GM21786 (cell line): ENCODE measurements around the gene PSMC4.

Experiments used
- ATAC-seq: cut with Tn5 transposase; IDR thresholded peaks from one replicate; pipeline ENCODE4 v1.9.1; 2021; ENCODE audit not compliant: unreplicated experiment

The PSMC4 gene

DNA sequence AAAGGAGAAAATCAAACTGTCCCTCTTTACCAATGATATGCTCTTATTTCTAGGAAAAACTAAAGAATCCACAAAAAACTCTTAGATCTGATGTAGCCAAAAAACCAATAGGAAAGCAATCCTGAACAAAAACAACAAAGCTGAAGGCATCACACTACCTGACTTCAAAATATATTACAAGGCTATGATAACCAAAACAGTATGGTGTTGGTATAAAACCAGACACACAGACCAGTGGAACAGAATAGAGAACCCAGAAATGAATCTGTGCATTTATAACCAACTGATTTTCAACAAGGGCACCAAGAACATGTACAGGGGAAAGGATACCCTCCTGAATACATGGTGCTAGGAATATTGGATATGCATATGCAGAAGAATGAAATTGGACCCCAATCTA is 16.2 kb downstream of the PSMC4 start:
- ATAC-seq, result no peak

DNA sequence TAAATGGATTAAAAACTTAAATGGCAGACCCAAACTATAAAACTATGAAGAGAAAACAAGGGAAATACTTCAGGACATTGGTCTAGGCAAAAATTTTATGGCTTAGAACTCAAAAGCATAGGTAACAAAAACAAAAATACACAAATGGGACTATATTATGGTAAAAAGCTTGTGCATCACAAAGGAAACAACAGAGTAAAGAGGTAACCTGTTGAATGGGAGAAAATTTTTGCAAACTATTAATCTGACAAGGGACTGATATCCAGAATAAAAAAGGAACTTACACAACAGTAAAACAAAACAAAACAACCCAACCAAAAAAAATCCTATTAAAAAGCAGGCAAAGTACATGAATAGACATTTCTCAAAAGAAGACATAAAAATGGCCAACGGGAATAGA is 16.6 kb downstream of the PSMC4 start:
- no peak for ATAC-seq

DNA sequence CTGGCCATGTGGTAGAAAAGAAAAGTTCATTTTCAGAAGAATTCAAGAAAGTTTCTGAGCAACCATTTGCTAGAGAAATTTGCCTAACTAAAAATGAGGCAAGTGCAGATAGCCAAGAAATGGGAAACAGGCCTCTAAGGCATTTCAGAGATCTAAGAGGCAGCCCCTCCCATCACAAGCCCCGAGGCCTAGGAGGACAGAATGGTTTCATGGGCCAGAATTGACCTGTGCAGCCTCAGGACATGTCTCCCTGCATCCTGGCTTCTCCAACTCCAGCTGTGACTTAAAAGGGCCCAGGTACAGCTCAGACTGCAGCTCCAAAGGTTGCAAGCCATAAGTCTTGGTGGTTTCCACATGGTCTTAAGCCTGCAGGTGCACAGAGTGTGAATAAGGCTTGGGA is 22.6 kb downstream of the PSMC4 start:
- ATAC-seq, result no peak

DNA sequence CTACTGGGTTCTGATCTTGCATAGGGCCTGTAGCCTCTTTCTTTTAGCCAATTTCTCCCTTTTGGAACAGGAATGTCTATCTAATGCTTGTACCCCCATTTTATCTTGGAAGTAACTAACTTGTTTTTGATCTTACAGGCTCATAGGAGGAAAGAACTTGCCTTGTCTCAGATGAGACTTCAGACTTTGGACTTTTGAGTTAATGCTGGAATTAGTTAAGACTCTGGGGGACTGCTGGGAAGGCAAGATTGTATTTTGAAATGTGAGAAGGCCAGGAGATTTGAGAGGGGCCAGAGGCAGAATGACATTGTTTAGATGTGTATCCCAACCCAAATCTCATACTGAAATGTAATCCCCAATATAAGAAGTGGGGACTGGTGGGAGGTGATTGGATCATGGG is 23.4 kb downstream of the PSMC4 start:
- no peak for ATAC-seq

DNA sequence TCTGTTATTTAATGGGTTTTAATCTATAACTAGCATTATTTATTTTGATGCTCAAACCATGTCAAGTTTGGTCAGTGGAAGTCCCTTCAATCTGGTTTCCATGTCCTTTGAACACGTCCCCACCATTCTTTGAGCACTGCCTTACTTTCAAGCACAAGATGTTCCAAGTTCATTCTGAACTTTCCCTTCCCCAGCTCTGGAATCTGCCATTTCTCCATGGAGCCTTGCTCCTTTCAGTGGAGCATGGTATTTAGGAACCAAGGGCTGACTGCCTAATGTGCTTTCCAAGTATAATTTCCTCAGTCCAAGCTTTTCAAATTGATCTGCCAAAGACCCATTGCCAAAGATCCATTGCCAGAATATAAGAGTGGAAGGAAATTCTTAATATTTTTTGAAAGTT is 24.8 kb downstream of the PSMC4 start:
- ATAC-seq, result no peak

DNA sequence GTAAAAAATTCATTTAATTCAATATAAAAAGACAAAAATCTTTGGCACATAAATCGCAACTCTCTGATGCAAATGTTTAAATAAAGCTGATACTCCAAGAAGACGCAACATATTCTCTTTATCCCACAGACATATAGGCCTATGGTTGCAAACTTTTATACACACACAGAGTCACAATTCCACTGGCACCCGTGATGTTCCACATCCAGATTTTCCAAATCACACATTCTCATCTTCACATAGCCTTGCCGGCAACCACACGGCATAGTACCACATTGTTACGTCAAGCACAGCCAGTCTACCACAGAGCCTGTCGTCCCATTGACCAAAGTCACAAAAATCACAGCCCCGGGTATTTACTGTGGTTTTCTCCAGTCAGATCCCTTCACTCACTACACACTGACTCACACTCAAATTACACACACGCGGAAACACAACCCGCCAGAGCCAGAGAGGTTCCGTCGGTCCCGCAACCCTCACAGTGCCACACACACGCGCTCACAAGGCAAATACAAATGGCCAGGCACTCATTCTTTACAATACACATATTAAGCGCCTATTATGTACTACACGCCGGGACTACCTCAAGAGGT is 25.3 kb downstream of the PSMC4 start:
- no peak for ATAC-seq

DNA sequence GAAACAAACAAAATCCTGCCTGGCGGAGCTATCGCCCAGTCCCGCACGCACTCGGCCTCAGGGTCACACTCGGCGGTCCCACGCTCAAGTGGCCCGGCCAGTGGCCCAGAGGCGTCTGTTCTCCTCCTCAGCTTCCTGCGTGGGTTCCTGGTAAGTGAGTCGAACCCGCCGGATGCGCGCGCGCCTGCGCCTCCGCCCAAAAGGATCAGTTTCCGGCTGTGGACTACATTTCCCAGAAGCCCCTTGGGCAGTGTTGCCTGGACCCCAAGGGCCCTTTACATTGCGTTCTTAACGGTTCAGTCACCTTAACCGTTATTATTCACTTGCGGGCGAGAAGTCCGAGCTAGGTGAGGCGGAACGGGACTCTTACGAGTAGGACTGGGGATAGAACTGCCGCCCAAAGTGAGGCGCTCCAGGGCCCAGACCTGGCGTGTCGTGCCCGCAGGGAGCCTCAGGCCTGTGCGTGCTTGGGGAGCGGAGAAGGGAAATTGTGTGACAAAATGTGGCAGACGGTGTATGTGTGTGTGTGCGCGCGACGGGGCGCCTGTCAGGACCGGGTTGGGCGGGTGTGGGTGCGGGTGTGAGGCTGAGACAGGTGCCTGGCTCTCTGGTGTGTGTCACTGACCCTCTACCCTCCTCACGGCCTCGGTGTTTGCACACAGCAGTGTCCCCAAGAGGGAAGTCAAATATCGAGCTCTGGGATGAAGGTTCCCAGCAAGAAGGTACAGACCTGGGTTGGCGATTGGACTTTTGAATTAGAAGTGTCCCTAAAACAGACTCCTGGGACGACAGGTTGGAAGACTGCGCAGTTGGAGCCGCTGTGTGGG is 26.1 kb downstream of the PSMC4 start, which contains the start of gene ZNF546:
ZNF546 (plus strand) TSS at position 250 of the 827 bp plus-strand sequence. CDS start 1,267 bp downstream, outside the sequence.
- no peak for ATAC-seq

DNA sequence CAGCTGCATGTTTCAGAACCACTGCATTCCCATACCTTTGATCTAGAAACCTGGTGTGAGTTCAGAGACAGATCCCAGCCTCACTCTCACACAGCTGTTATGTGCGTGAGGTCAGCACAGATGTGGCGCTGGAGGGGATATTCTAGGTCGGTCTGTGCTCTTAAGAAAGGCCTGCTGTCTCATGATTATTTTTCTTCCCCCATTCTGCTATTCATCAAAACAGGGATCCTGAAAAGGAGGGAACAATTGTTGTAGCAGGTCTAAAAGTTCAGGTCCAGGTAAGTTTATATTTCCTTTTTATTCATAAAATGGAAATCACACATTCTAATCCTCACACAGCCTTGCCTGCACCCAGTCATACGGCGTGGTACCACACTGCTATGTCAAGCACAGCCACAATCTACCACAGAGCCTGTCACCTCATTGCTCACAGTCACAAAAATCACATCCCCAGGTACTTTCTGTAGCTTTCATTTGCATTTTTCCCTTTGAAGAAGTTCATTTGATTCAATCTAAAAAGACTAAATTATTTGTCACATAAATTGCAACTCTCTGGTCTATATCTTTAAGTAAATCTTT is 26.8 kb downstream of the PSMC4 start:
- ATAC-seq, result no peak

DNA sequence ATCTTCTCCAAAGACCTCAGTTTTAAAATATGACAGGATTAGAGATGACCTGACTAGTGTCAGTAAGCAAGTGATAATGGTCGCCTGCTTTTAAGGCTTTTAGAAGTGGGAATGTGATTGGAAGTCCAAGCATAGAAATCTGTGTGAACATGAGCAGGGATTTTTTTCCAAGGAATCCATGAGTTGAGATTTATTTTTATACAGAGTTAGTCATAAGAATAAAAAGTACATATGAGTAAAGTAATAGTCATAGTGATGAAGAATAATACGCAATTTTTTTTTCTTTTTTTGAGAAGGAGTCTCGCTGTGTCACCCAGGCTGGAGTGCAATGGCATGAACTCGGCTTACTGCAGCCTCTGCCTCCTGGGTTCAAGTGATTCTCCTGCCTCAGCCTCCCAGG is 27.5 kb downstream of the PSMC4 start:
- ATAC-seq, result no peak

DNA sequence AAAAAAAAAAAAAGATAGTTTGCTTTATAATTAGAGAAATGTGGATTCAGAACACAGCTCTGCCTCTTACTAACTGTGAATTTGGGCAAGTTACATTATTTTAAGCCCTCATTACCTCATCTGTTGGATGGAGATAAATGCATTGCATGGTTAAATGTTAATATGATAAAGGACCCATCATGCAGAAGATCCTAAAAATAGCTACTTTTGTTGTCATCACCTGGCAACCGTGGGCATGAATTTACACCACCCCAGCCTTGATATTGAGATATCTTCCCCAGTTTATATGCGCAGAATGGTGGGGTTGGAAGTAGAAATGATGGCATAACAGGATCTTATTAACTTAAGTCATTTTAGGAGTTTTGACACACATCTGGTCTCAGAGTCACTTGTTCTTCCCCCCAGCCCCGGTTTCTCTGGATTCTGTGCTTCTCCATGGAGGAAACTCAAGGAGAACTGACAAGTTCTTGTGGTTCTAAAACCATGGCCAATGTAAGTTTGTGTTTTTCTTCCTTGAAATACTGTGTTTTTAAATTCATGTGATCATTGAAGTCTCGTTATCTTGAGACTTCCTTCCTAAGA is 34.8 kb downstream of the PSMC4 start:
- ATAC-seq, result no peak

DNA sequence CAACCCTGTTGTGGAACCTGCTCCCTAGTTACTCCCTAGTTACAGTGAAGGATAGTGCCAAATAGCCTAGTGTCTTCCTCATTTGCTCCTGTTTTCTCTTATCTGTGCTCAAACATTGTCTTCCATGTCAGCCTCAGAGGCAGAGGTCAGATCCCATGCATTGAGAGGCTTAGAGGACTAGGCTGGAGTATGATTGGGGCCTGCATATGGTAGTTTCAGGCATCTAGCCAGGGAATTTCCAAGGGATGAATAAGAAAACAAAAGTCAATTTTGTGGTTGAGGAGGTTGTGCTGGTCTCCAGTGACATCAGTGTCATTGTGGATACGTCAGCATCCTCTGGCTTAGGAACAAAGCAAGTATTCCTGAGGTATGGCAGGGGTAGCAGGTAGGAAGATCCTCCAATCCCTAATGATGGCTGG is 35.3 kb downstream of the PSMC4 start:
- ATAC-seq, result no peak

DNA sequence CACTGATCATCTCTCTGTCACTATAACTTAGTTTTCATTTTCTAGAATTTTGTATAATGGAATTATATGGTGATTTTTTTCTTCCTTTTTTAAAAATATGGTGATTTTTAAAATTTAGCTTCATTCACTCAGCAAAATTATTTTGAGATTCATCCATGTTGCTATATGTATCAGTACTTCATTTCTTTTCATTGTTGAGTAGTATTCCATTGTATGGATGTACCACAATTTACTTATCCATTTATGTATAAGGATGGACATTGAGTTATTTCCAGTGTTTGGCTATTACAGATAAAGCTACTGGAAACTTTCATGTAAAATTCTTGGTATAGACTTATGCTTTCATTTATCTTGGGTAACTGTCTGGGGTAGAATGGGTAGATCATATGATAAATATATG is 38.7 kb downstream of the PSMC4 start:
- no peak for ATAC-seq

DNA sequence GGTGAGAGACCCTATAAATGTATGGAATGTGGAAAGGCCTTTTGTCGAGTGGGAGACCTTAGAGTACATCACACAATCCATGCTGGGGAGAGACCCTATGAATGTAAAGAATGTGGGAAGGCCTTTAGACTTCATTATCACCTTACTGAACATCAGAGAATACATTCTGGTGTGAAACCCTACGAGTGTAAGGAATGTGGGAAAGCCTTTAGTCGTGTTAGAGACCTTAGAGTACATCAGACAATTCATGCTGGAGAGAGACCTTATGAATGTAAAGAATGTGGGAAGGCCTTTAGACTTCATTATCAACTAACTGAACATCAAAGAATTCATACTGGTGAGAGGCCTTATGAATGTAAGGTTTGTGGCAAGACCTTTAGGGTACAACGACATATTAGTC is 43.0 kb downstream of the PSMC4 start:
- ATAC-seq, result no peak

DNA sequence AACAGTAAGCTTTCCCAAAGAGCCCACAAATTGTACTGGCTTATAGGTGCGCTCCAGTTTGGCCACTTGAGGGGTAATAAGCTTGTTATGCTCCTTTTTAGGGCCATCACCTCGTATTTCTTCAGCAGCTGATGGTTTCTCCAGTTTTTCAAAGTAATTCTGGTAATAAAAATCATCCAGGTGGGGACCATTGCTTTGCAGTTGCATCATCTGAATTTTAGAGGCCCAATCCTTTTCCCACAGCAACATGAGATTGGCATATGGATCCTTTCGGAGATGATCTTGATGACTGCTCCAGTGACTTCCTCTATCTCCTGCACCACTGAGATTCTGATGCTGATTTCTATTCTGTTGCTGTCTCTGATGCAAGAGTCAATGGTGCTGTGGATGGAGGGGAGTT is 53.0 kb downstream of the PSMC4 start:
- no peak for ATAC-seq

DNA sequence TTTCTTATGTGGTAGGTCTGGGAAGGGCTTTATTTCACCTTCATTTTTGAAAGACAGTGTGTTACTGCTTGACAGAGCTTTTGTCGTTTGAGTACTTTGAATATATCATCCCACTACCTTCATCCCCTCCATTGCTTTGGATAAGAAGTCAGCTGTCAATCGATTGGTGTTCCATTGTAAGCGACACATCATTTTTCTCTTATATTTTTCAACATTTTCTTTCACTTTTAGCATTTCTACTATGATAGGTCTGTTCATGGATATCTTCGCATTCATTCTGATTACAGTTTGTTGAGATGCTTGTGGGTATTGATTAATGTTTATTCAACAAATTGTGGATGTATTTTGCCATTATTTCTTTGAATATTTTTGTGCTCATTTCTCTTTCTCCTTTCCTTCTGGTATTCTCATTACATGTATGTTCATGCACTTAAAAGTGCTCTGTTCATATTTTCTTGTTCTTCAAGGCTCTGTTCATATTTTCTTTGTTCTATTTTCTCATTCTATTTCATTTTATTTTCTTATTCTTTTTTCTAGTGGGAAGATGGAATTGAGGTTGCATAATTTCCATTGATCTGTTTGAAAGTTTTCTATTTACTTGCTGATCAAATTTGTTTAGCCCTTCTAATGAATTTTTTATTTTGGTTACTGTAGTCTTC is 55.1 kb downstream of the PSMC4 start:
- no peak for ATAC-seq

DNA sequence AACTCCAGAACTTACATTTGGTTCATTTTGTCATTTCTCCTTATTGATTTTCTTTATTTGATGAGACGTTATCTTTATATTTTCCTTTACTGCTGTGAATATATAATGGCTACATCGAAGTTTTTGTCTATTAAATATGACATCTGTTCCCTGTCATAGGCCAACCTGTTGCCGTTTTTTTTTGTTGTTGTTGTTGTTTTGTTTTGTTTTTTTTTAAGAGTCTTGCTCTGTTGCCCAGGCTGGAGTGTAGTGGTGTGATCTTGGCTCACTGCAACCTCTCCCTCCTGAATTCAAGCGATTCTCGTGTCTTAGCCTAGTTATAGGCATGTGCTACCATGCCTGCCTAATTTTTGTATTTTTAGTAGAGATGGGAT is 55.6 kb downstream of the PSMC4 start:
- no peak for ATAC-seq
